ENCODE data around the gene MATR3. TPM values are rescaled to one million over a fixed set of nuclear protein-coding genes. Genes with fewer than 3 reads are reported as not detected.

MATR3 gene, protein sequence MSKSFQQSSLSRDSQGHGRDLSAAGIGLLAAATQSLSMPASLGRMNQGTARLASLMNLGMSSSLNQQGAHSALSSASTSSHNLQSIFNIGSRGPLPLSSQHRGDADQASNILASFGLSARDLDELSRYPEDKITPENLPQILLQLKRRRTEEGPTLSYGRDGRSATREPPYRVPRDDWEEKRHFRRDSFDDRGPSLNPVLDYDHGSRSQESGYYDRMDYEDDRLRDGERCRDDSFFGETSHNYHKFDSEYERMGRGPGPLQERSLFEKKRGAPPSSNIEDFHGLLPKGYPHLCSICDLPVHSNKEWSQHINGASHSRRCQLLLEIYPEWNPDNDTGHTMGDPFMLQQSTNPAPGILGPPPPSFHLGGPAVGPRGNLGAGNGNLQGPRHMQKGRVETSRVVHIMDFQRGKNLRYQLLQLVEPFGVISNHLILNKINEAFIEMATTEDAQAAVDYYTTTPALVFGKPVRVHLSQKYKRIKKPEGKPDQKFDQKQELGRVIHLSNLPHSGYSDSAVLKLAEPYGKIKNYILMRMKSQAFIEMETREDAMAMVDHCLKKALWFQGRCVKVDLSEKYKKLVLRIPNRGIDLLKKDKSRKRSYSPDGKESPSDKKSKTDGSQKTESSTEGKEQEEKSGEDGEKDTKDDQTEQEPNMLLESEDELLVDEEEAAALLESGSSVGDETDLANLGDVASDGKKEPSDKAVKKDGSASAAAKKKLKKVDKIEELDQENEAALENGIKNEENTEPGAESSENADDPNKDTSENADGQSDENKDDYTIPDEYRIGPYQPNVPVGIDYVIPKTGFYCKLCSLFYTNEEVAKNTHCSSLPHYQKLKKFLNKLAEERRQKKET
- 100 to 1,000 TPM; 103 to 185 (median 147) TPM for total RNA-seq

DNA sequence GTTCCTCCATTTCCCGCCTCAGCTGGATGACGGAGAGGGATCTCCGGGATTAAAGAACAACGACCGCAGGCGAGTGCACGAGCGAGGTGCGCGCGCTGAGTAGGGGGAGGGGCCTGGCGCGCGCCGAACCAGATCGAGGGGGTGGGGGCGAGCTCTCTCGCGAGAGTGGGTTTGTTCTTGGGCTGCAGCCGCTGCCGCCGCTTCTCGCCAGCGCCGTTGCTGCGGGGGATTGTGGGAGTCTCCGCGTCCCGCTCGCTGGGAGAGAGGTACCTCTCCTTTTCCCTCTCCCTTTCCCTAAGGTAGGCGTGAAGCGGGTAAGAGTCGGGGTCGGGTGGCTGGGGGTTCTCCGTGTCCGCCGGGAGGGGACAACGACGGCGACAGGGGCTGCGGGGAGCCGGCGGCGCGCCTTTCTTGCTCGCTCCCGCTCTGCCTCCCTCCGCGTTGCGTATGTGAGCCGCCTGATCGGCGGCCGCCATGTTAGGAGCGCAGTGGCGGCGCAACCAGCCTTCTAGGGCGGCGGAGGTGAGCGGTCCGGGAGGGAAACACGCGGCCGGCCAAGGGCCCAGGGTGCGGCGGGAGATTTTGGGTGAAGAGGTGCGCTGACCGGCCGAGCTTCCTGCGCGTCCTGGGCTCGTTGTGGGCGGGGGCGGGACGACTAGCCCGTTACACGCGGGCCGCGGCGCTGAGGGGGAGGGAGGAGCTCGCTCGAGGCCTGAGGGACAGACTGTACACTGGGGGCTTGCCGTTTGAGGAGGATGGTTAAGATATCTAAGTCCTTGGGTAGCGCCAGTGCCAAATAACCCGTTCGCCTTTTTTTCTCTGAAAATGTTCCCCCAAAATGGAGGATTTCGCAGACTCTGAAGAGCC, at the start of gene MATR3:
Gene MATR3, plus strand, starts transcription at position 234 of the 867 bp plus-strand sequence. CDS start 13,676 bp downstream, outside the sequence.
- peak; percentile 73 for DNase-seq
- TF ChIP-seq, protein P1, sequence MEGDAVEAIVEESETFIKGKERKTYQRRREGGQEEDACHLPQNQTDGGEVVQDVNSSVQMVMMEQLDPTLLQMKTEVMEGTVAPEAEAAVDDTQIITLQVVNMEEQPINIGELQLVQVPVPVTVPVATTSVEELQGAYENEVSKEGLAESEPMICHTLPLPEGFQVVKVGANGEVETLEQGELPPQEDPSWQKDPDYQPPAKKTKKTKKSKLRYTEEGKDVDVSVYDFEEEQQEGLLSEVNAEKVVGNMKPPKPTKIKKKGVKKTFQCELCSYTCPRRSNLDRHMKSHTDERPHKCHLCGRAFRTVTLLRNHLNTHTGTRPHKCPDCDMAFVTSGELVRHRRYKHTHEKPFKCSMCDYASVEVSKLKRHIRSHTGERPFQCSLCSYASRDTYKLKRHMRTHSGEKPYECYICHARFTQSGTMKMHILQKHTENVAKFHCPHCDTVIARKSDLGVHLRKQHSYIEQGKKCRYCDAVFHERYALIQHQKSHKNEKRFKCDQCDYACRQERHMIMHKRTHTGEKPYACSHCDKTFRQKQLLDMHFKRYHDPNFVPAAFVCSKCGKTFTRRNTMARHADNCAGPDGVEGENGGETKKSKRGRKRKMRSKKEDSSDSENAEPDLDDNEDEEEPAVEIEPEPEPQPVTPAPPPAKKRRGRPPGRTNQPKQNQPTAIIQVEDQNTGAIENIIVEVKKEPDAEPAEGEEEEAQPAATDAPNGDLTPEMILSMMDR (IDR thresholded peaks at IDR 0.05), result peak in 2 of 6 experiments; percentile 2 to 21
- TF ChIP-seq POLR2A (IDR thresholded peaks at IDR 0.05), result peak in 3 of 4 donors; percentile 50 to 98 (median 97)
- Histone ChIP-seq H3K27ac (peak within 1 kb of the TSS; percentile 97 to 100 (median 99)), H3K27me3 (no peaks in the 10 kb centered on the region), H3K9me3 (no peaks in the 10 kb centered on the region), H3K4me3 (peak within 1 kb of the TSS; percentile 79 to 94 (median 92)), H3K36me3 (no peaks in the 10 kb centered on the region), H3K4me1 (peaks cover 15 to 46% (median 33%) of the 10 kb centered on the region in 3 donors)
- intact Hi-C loops (cut with DNase I), result no loop called here
- 0% methylated on average over 6 to 10 of the region's 88 CpGs for WGBS, 2 donors

DNA sequence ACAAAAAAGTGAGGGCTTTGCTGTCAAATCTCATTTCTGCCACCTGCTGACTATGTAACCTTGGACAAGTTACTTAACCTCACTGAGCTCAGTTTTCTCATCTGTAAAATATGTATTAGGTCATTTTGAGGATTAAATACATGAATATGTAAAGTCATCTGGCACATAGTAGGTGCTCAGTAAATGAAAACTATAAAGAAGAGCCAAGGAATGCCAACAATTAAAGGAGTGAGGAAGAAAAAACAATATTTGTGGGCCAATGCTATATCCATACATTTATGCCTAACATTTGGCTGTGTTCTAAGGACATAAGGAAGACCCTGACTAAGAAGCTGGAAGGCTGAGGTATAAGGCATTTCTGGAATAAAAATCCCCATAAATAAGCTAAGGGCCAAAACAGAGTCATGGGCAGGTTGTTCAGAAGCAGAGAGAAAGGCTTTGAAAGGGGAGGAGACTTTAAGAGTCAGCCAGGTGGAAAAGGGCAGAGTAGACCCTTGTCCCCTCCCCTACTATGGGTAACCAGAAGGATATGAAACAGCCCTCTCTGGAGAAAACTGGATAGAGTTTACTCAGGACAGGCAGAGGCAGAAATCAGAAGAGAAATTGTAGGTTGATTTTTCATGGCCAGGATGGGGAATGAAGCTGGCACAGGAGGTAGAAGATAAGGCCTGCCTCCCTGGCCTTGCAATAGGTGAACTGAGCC, 47.8 kb upstream of the MATR3 start:
- no peaks in the 10 kb centered on the region for H3K4me1 ChIP-seq
- H3K27ac ChIP-seq, result no peak overlapping the region
- intact Hi-C loops (cut with DNase I), result no loop called here
- no peaks in the 10 kb centered on the region for H3K36me3 ChIP-seq
- no peaks in the 10 kb centered on the region for H3K9me3 ChIP-seq
- TF ChIP-seq, protein P1 (IDR thresholded peaks at IDR 0.05), result no peak
- TF ChIP-seq POLR2A (IDR thresholded peaks at IDR 0.05), result no peak
- no peak for DNase-seq
- no peak overlapping the region for H3K4me3 ChIP-seq
- H3K27me3 ChIP-seq, result no peaks in the 10 kb centered on the region

DNA sequence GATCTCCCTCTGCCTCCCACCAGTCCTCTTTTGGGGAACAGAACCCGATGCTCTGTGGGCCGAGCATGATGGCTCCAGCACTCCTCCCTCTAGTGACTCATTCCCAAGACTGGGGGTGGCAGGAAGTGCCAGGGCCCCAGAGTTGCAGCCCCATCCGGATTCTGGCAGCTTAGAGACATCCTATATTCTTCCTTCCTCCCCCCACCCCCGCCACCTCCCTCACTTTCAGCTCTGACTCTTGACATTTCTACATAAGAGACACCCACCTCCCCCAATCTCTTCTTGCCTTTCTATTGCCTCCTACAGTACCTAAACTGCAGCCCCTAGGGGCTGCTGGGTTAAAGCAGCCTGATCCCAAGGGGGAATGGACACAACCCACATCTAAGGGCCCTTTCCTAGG, 47.1 kb upstream of the MATR3 start:
- intact Hi-C loops (cut with DNase I), result no loop called here
- no peak for DNase-seq
- Histone ChIP-seq H3K36me3 (no peaks in the 10 kb centered on the region), H3K27me3 (no peaks in the 10 kb centered on the region), H3K9me3 (no peaks in the 10 kb centered on the region), H3K4me1 (peaks cover 0 to under 1% (median 0%) of the 10 kb centered on the region in 3 donors), H3K4me3 (no peak overlapping the region), H3K27ac (no peak overlapping the region)
- TF ChIP-seq, protein P1 (IDR thresholded peaks at IDR 0.05), result no peak
- TF ChIP-seq POLR2A (IDR thresholded peaks at IDR 0.05), result no peak
- 6 to 15% methylated on average over 3 to 4 of the region's 4 CpGs for WGBS, 2 donors

DNA sequence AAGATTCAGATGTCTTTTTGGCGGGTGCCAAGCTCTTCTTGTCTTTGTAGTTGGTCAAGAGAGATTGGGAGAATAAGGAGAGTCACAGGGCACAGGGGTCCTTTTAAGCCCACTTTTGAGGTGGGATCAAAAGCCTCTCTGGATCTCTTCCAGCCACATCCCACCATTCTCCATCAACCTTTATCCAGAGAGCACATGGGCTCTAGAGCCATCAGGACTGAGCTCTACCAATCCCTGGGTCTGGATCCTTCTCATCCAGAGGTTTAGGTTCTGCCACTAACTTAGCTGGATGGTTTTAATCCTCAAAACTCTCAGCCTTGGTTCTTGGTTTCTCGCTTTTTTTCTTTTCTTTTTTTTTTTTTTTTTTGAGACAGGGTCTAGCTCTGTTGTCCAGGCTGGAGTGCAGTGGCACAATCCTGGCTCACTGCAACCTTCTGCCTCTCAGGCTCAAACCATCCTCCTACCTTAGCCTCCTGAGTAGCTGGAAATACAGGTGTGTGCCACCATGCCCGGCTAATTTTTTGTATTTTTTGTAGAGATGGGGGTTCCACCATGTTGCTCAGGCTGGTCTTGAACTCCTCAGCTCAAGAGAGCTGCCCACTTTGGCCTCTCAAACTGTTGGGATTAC, 44.6 kb upstream of the MATR3 start:
- TF ChIP-seq, protein P1 (IDR thresholded peaks at IDR 0.05), result no peak
- TF ChIP-seq POLR2A (IDR thresholded peaks at IDR 0.05), result no peak
- intact Hi-C loops (cut with DNase I), result no loop called here
- DNase-seq, result no peak
- no peaks in the 10 kb centered on the region for H3K36me3 ChIP-seq
- H3K4me1 ChIP-seq, result peaks cover 0 to 4% (median 0%) of the 10 kb centered on the region in 3 donors
- WGBS, 2 donors, result 88 to 94% methylated on average over 3 of the region's 3 CpGs
- no peak overlapping the region for H3K27ac ChIP-seq
- H3K4me3 ChIP-seq, result no peak overlapping the region
- no peaks in the 10 kb centered on the region for H3K27me3 ChIP-seq
- no peaks in the 10 kb centered on the region for H3K9me3 ChIP-seq
